Testis (tissue), 2 donors: ENCODE results near the gene CCDC57.

Experiments
- POLR2A ChIP-seq: fragments of 450-650 bp; IDR thresholded peaks from one replicate; pipeline ENCODE4 v1.6.1; 2017; ENCODE audit warnings: antibody characterized with exemption, mild to moderate bottlenecking, moderate library complexity
- TF ChIP-seq, protein P1 (sequence below), 3 experiments: fragments of 450-650 bp in 2 of 3; fragments of 200-600 bp in 1 of 3; sonication (generic) in 1 of 3; IDR thresholded peaks; one replicate each; pipeline ENCODE4 v1.5.1; 2016 to 2019; ENCODE audit warnings: antibody characterized with exemption in 3 of 3, mild to moderate bottlenecking in 2 of 3, moderate library complexity in 1 of 3

DNA sequence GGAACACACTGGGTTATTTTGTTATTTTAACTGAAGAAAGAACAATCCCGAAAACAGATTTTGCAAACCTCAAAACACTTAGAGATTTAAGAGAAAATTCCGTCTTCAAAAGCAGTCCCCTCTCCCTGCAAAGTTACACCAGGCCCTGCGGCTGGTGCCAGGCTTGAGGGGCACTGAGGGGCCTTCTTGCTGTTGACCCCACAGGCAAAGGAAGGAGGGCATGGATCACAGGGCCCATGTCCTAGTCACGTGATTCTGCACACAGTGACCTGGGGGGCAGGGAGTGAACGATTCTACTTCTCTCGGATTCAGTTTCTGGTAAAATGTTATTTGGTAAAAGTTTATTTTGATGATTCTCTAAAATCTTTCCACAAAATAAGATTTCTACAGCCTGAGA, 59.3 kb downstream of the CCDC57 start:
- TF ChIP-seq, protein P1, sequence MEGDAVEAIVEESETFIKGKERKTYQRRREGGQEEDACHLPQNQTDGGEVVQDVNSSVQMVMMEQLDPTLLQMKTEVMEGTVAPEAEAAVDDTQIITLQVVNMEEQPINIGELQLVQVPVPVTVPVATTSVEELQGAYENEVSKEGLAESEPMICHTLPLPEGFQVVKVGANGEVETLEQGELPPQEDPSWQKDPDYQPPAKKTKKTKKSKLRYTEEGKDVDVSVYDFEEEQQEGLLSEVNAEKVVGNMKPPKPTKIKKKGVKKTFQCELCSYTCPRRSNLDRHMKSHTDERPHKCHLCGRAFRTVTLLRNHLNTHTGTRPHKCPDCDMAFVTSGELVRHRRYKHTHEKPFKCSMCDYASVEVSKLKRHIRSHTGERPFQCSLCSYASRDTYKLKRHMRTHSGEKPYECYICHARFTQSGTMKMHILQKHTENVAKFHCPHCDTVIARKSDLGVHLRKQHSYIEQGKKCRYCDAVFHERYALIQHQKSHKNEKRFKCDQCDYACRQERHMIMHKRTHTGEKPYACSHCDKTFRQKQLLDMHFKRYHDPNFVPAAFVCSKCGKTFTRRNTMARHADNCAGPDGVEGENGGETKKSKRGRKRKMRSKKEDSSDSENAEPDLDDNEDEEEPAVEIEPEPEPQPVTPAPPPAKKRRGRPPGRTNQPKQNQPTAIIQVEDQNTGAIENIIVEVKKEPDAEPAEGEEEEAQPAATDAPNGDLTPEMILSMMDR (IDR thresholded peaks at IDR 0.05) = no peak
- no peak for TF ChIP-seq POLR2A
